ENCODE data around the gene FGFR2.

GRCh38 chr10:121511943-121512342 is 86.3 kb downstream of the FGFR2 start:
- TF ChIP-seq, protein P1, sequence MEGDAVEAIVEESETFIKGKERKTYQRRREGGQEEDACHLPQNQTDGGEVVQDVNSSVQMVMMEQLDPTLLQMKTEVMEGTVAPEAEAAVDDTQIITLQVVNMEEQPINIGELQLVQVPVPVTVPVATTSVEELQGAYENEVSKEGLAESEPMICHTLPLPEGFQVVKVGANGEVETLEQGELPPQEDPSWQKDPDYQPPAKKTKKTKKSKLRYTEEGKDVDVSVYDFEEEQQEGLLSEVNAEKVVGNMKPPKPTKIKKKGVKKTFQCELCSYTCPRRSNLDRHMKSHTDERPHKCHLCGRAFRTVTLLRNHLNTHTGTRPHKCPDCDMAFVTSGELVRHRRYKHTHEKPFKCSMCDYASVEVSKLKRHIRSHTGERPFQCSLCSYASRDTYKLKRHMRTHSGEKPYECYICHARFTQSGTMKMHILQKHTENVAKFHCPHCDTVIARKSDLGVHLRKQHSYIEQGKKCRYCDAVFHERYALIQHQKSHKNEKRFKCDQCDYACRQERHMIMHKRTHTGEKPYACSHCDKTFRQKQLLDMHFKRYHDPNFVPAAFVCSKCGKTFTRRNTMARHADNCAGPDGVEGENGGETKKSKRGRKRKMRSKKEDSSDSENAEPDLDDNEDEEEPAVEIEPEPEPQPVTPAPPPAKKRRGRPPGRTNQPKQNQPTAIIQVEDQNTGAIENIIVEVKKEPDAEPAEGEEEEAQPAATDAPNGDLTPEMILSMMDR (conservative IDR thresholded peaks at IDR 0.05; ENCODE audit: low read depth, low read length) = no peak
- TF ChIP-seq MAZ (IDR thresholded peaks at IDR 0.05; ENCODE audit: borderline replicate concordance, low read depth, low read length) (no peak), POLR2A (IDR thresholded peaks at IDR 0.05; ENCODE audit: low read depth, low read length) (no peak), RCOR1 (IDR thresholded peaks at IDR 0.05; ENCODE audit: insufficient replicate concordance, low read length) (no peak), CHD1 (IDR thresholded peaks at IDR 0.05; ENCODE audit: low read depth, low read length) (no peak), SMC3 (IDR thresholded peaks at IDR 0.05; ENCODE audit: low read depth, low read length) (no peak), MAFK (IDR thresholded peaks at IDR 0.05; ENCODE audit: low read depth, low read length) (no peak), NFE2L2 (IDR thresholded peaks at IDR 0.05; ENCODE audit: low read depth, low read length) (no peak), MXI1 (IDR thresholded peaks at IDR 0.05; ENCODE audit: borderline replicate concordance, low read depth, low read length) (no peak), RAD21 (IDR thresholded peaks at IDR 0.05; ENCODE audit: low read length) (no peak), CEBPB (IDR thresholded peaks at IDR 0.05; ENCODE audit: low read depth, low read length) (no peak), RFX5 (IDR thresholded peaks at IDR 0.05; ENCODE audit: low read depth, low read length) (no peak), BHLHE40 (IDR thresholded peaks at IDR 0.05; ENCODE audit: low read depth, low read length) (no peak)

All from IMR-90 (cell line).